Activated naive CD8-positive, alpha-beta T cell treated with anti-CD3 and anti-CD28 coated beads for 36 hours (primary cell): ENCODE results near the gene POLR2I. TPM values are rescaled to one million over a fixed set of nuclear protein-coding genes. Genes with fewer than 3 reads are reported as not detected.
A peak's percentile ranks its signal among the peaks of the same experiment; 100 is the strongest.
"Not testable (repeated sequence)": the region's sequence is repeated elsewhere in the genome, so short reads cannot be mapped to it uniquely, and the experiment has no call there.

Experiments
- DNase-seq: peaks from one replicate; pipeline ENCODE4 v3.0.0; 2021
- H3K27ac Mint-ChIP-seq: one replicate; pipeline ENCODE4 v1.8.0; 2022; ENCODE audit warnings: mild to moderate bottlenecking, moderate library complexity, mixed read lengths
- H3K27me3 Mint-ChIP-seq: one replicate; pipeline ENCODE4 v1.8.0; 2022; ENCODE audit warnings: mild to moderate bottlenecking, mixed read lengths
- H3K36me3 Mint-ChIP-seq: one replicate; pipeline ENCODE4 v1.8.0; 2021; ENCODE audit warnings: mild to moderate bottlenecking, mixed read lengths
- H3K4me1 Mint-ChIP-seq: one replicate; pipeline ENCODE4 v1.8.0; 2021; ENCODE audit warnings: mixed read lengths
- H3K4me3 Mint-ChIP-seq: one replicate; pipeline ENCODE4 v1.8.0; 2022; ENCODE audit warnings: mild to moderate bottlenecking, moderate library complexity, mixed read lengths
- H3K9me3 Mint-ChIP-seq: one replicate; pipeline ENCODE4 v1.8.0; 2022; ENCODE audit warnings: mixed read lengths
- total RNA-seq, 2 experiments: library from RNA; stranded (reverse); gene quantifications; one replicate each; pipeline ENCODE4 v1.2.3, GENCODE V29; 2021

POLR2I gene
- total RNA-seq, 2 experiments from 2014 or later: 93.4 to 94.0 TPM

- peak overlapping the region; percentile 90 for H3K27ac Mint-ChIP-seq
- H3K27me3 Mint-ChIP-seq: peaks cover 4% of the 10 kb centered on the region
- DNase-seq: peak; percentile 46
- H3K36me3 Mint-ChIP-seq: peaks cover 18% of the 10 kb centered on the region
- H3K9me3 Mint-ChIP-seq: peaks cover 2% of the 10 kb centered on the region
- peak overlapping the region; percentile 89 for H3K4me3 Mint-ChIP-seq
- peaks cover 19% of the 10 kb centered on the region for H3K4me1 Mint-ChIP-seq
These were observed 25.8 kb upstream of the POLR2I start for GRCh38 chr19:36140304-36141038.

- peak; percentile 95 for DNase-seq
- peaks cover 18% of the 10 kb centered on the region for H3K36me3 Mint-ChIP-seq
- peaks cover 2% of the 10 kb centered on the region for H3K9me3 Mint-ChIP-seq
- peaks cover 19% of the 10 kb centered on the region for H3K4me1 Mint-ChIP-seq
- peak within 1 kb of the TSS; percentile 90 for H3K27ac Mint-ChIP-seq
- peak within 1 kb of the TSS; percentile 89 for H3K4me3 Mint-ChIP-seq
- peaks cover 4% of the 10 kb centered on the region for H3K27me3 Mint-ChIP-seq
These were observed 25.0 kb upstream of the POLR2I start, which contains the start of gene CAPNS1 for GRCh38 chr19:36139473-36140303. Gene CAPNS1, plus strand, starts transcription at chr19:36140066. Its CDS starts 946 bp downstream, at chr19:36141012.

GRCh38 chr19:36139120-36139472 lies 24.4 kb upstream of the POLR2I start:
- peak overlapping the region; percentile 90 for H3K27ac Mint-ChIP-seq
- no peak for DNase-seq
- H3K27me3 Mint-ChIP-seq: peaks cover 4% of the 10 kb centered on the region
- H3K4me1 Mint-ChIP-seq: peaks cover 19% of the 10 kb centered on the region
- H3K9me3 Mint-ChIP-seq: peaks cover 2% of the 10 kb centered on the region
- peak overlapping the region; percentile 89 for H3K4me3 Mint-ChIP-seq
- peaks cover 18% of the 10 kb centered on the region for H3K36me3 Mint-ChIP-seq

GRCh38 chr19:36136964-36137686 lies 22.4 kb upstream of the POLR2I start:
- peaks cover 4% of the 10 kb centered on the region for H3K27me3 Mint-ChIP-seq
- H3K4me1 Mint-ChIP-seq: peaks cover 24% of the 10 kb centered on the region
- peaks cover 9% of the 10 kb centered on the region for H3K36me3 Mint-ChIP-seq
- peaks cover 2% of the 10 kb centered on the region for H3K9me3 Mint-ChIP-seq
- H3K27ac Mint-ChIP-seq: no peak overlapping the region
- DNase-seq: no peak
- H3K4me3 Mint-ChIP-seq: no peak overlapping the region

GRCh38 chr19:36134867-36135266 lies 20.2 kb upstream of the POLR2I start:
- not testable (repeated sequence) for H3K27me3 Mint-ChIP-seq, H3K9me3 Mint-ChIP-seq, H3K4me3 Mint-ChIP-seq, H3K27ac Mint-ChIP-seq, DNase-seq, H3K36me3 Mint-ChIP-seq
- H3K4me1 Mint-ChIP-seq: peaks cover 18% of the 10 kb centered on the region

- not testable (repeated sequence) for H3K27me3 Mint-ChIP-seq, DNase-seq, H3K4me3 Mint-ChIP-seq, H3K9me3 Mint-ChIP-seq, H3K36me3 Mint-ChIP-seq, H3K27ac Mint-ChIP-seq
- H3K4me1 Mint-ChIP-seq: peaks cover 17% of the 10 kb centered on the region
These were observed 16.5 kb upstream of the POLR2I start for GRCh38 chr19:36131221-36131620.

GRCh38 chr19:36128392-36128736 lies 13.7 kb upstream of the POLR2I start:
- DNase-seq: no peak
- Mint-ChIP-seq H3K9me3 (no peaks in the 10 kb centered on the region), H3K4me3 (peak overlapping the region; percentile 91), H3K4me1 (peaks cover 22% of the 10 kb centered on the region), H3K27ac (peak overlapping the region; percentile 97), H3K27me3 (no peaks in the 10 kb centered on the region), H3K36me3 (peaks cover 8% of the 10 kb centered on the region)

- no peak for DNase-seq
- Mint-ChIP-seq H3K27ac (peak overlapping the region; percentile 43), H3K36me3 (peaks cover 10% of the 10 kb centered on the region), H3K4me3 (no peak overlapping the region), H3K4me1 (peaks cover 11% of the 10 kb centered on the region), H3K9me3 (no peaks in the 10 kb centered on the region), H3K27me3 (no peaks in the 10 kb centered on the region)
These were observed 10.9 kb upstream of the POLR2I start for GRCh38 chr19:36125557-36125956.

- H3K4me3 Mint-ChIP-seq: no peak overlapping the region
- H3K36me3 Mint-ChIP-seq: peaks cover 15% of the 10 kb centered on the region
- H3K27me3 Mint-ChIP-seq: no peaks in the 10 kb centered on the region
- H3K27ac Mint-ChIP-seq: no peak overlapping the region
- no peaks in the 10 kb centered on the region for H3K9me3 Mint-ChIP-seq
- peaks cover 10% of the 10 kb centered on the region for H3K4me1 Mint-ChIP-seq
- DNase-seq: no peak
These were observed 6.9 kb upstream of the POLR2I start for GRCh38 chr19:36121486-36122124.

- Mint-ChIP-seq H3K27ac (no peak overlapping the region), H3K4me3 (no peak overlapping the region)
These were observed 6.3 kb upstream of the POLR2I start for GRCh38 chr19:36120984-36121358.

GRCh38 chr19:36120092-36120983 lies 5.7 kb upstream of the POLR2I start:
- no peak for DNase-seq
- Mint-ChIP-seq H3K27ac (no peak overlapping the region), H3K4me1 (peaks cover 9% of the 10 kb centered on the region), H3K4me3 (no peak overlapping the region), H3K9me3 (no peaks in the 10 kb centered on the region), H3K27me3 (peaks cover under 1% of the 10 kb centered on the region), H3K36me3 (peaks cover 9% of the 10 kb centered on the region)

More at GRCh38 chr19:36120984-36121358, 6.3 kb upstream of the POLR2I start:
- Mint-ChIP-seq H3K9me3 (no peaks in the 10 kb centered on the region), H3K4me1 (peaks cover 14% of the 10 kb centered on the region), H3K27me3 (no peaks in the 10 kb centered on the region), H3K36me3 (peaks cover 15% of the 10 kb centered on the region)
- DNase-seq: no peak

- H3K9me3 Mint-ChIP-seq: no peaks in the 10 kb centered on the region
- peaks cover 6% of the 10 kb centered on the region for H3K27me3 Mint-ChIP-seq
- no peak overlapping the region for H3K27ac Mint-ChIP-seq
- no peak for DNase-seq
- peaks cover 28% of the 10 kb centered on the region for H3K4me1 Mint-ChIP-seq
- H3K36me3 Mint-ChIP-seq: peaks cover 19% of the 10 kb centered on the region
- peak overlapping the region; percentile 99 for H3K4me3 Mint-ChIP-seq
These were observed 1.6 kb upstream of the POLR2I start for GRCh38 chr19:36116344-36116637.

GRCh38 chr19:36115453-36116343 lies 1.0 kb upstream of the POLR2I start, which contains the start of gene TBCB:
Gene TBCB, plus strand, starts transcription at chr19:36115468. Its CDS starts 93 bp downstream, at chr19:36115561.
- H3K4me3 Mint-ChIP-seq: peak within 1 kb of the TSS; percentile 99
- no peaks in the 10 kb centered on the region for H3K9me3 Mint-ChIP-seq
- peak within 1 kb of the TSS; percentile 93 for H3K27ac Mint-ChIP-seq
- peaks cover 6% of the 10 kb centered on the region for H3K27me3 Mint-ChIP-seq
- peak; percentile 11 for DNase-seq
- peaks cover 28% of the 10 kb centered on the region for H3K4me1 Mint-ChIP-seq
- H3K36me3 Mint-ChIP-seq: peaks cover 19% of the 10 kb centered on the region
